IPS DF 6.9 (cell line): ENCODE measurements around the gene OPCML.

Experiments used
- DNase-seq: peaks from one replicate; pipeline ENCODE4 v3.0.0-alpha.2; 2013; ENCODE audit warnings: low read depth, low spot score
- H3K27ac ChIP-seq: one replicate; pipeline ENCODE4 v1.5.1; 2013; ENCODE audit warnings: low read length, control low read depth
- H3K27me3 ChIP-seq: 2 replicates; pipeline ENCODE4 v1.6.1; 2013; ENCODE audit warnings: mild to moderate bottlenecking, low read length; ENCODE audit not compliant: control insufficient read depth, insufficient read depth
- H3K36me3 ChIP-seq: 2 replicates; pipeline ENCODE4 v1.6.1; 2013; ENCODE audit warnings: low read length; ENCODE audit not compliant: control insufficient read depth, insufficient read depth
- H3K4me1 ChIP-seq: 2 replicates; pipeline ENCODE4 v1.6.1; 2013; ENCODE audit warnings: low read length; ENCODE audit not compliant: control insufficient read depth, insufficient read depth
- H3K4me3 ChIP-seq: 2 replicates; pipeline ENCODE4 v1.5.1; 2013; ENCODE audit warnings: mild to moderate bottlenecking, low read length
- H3K9me3 ChIP-seq: 2 replicates; pipeline ENCODE4 v1.6.1; 2013; ENCODE audit warnings: low read length, inconsistent platforms; ENCODE audit not compliant: control insufficient read depth, insufficient read depth
- WGBS: extraction: QIAGEN DNeasy Blood & Tissue Kit; methylation state at CpG from one replicate; pipeline ENCODE4 v1.1.7; 2013; ENCODE audit warnings: mixed read lengths, missing lambda C conversion rate; ENCODE audit not compliant: insufficient read length, insufficient coverage; 5-methylcytosine and 5-hydroxymethylcytosine counted together

OPCML gene

DNA sequence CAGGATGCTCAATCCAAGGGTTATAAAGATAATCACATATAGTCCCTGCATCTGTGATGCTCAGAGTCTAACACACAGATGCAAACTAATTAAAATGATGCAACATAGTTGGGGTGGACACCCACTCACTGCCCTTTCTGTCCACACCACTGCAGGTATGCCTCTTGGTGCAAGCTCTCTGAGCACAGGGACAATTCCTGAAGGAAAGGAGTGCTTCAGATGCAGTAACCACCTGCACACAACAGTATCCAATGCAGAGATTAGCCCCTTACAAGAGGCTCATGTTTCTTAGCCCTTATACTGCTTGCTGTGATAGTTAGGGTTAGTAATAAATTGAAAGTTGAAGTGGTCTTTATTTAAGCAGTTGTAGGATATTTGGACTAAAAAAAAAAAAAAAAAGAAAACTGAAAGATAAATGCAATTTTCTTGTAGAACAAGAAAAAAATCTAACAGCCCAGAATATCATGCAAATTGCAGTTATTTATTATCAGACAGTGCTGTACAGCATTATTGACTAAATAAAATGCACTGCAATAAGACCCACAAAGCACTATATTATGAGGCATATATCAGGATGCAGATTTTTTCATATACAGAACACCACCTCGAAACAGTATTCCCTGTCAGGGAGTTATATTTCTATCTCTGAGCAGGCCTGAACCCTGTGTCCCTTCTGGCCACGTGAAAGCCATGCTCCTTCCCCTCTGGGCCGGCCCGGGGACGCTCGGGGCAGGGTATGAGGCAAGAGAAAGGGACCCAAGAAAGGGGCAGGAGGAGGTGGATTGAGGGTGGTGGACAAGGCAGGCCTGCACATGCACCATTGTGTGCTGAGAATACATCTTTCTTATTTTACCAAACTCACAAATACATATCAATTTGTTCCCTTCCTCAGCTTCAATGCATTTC lies 260.2 kb downstream of the OPCML start:
- Histone ChIP-seq H3K27me3 (no peaks in the 10 kb centered on the region), H3K36me3 (no peaks in the 10 kb centered on the region), H3K4me3 (no peak overlapping the region), H3K9me3 (no peaks in the 10 kb centered on the region), H3K27ac (no peak overlapping the region), H3K4me1 (no peaks in the 10 kb centered on the region)
- WGBS, result no CpG with 5 or more reads among the region's 6 CpGs
- DNase-seq, result no peak

DNA sequence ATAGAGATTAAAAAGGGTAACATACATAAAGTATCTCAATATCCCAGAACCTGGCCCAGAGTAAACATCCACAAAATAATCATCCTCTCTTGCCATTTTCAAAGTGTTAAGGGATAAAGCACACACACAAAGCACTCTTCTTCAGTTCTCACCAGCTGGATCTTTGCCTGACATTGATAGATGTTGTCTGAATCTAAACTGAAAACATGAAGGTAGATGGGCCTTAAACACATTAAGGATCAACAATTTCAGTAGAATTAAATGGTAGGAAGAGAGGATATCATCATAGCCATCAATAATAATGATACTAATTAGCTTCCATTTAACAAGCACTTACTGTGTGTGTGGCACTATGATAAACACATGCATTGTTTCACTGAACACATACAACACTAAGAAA lies 261.1 kb downstream of the OPCML start:
- Histone ChIP-seq H3K4me1 (no peaks in the 10 kb centered on the region), H3K27ac (no peak overlapping the region), H3K9me3 (no peaks in the 10 kb centered on the region), H3K4me3 (no peak overlapping the region), H3K27me3 (no peaks in the 10 kb centered on the region), H3K36me3 (no peaks in the 10 kb centered on the region)
- DNase-seq, result no peak

- no peak for DNase-seq
These were observed 263.0 kb downstream of the OPCML start for GRCh38 chr11:133269267-133269666.

DNA sequence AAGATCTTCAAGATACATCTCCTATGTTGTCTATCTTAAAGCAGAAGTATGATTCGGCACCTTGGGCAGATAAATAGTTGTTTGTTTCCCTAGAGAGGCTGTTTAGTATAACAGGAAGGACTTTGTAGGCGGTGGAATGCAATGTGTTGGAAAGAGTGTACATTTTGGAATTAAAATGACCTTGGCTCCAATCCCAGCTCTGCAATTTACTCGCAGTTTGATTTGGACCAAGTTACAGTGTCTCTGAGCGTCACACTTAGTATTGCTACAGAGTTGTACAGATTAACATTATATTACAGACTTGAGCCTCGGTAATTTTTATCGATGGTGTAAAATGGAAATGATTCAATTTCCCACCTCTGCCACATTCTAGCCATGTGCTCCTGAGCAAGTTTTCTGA lies 265.3 kb downstream of the OPCML start:
- Histone ChIP-seq H3K4me1 (no peaks in the 10 kb centered on the region), H3K4me3 (no peak overlapping the region), H3K27me3 (no peaks in the 10 kb centered on the region), H3K9me3 (no peaks in the 10 kb centered on the region), H3K27ac (no peak overlapping the region), H3K36me3 (no peaks in the 10 kb centered on the region)
- no CpG with 5 or more reads among the region's 6 CpGs for WGBS
- DNase-seq, result no peak

More at GRCh38 chr11:133269267-133269666, 263.0 kb downstream of the OPCML start:
- no CpG with 5 or more reads among the region's 2 CpGs for WGBS
- H3K27ac ChIP-seq, result no peak overlapping the region
- no peaks in the 10 kb centered on the region for H3K36me3 ChIP-seq
- H3K27me3 ChIP-seq, result no peaks in the 10 kb centered on the region
- no peaks in the 10 kb centered on the region for H3K9me3 ChIP-seq
- H3K4me3 ChIP-seq, result no peak overlapping the region
- H3K4me1 ChIP-seq, result no peaks in the 10 kb centered on the region

DNA sequence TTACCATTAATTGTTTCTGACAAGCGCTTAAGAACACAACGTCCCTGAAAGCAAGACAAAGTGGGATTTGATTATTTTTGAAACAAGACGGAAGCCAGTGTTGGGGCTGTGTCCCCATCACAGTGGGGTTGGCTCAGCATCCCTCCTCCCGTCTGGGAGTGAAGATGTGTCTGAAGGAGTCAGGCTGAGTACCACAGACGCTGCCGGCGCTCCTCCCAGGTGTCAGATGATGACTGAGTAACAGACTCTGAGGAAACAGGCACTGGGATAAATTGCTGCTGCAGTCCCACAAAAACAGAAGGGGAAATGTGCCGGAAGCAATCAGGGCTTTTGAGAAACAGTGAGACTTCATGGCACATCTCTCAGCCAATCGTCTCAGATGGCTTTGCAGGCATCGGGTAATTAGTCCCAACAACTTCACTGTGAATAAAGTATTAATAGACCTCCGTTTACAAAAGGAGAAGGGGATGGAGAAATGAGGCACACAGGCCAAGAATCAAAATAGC lies 266.7 kb downstream of the OPCML start:
- no peaks in the 10 kb centered on the region for H3K9me3 ChIP-seq
- no peak for DNase-seq
- no peak overlapping the region for H3K27ac ChIP-seq
- no peaks in the 10 kb centered on the region for H3K27me3 ChIP-seq
- no peaks in the 10 kb centered on the region for H3K36me3 ChIP-seq
- no CpG with 5 or more reads among the region's 11 CpGs for WGBS
- H3K4me3 ChIP-seq, result no peak overlapping the region
- H3K4me1 ChIP-seq, result no peaks in the 10 kb centered on the region

DNA sequence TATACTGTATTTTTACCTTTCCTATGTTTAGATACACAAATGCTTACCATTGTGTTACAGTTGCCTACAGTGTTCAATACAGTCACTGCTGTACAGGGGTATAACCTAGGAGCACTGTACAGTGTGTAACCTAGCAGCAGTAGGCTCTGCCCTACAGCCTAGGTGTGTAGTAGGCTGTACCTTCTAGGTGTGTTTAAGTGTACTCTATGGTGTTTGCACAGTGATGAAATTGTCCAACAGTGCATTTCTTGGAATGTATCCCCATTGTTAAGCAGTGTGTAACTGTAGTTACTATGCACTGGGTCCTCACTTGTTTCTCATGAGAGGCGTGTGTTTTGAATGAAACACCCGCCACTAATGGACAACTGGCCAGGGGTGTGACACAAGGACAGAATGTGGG lies 269.0 kb downstream of the OPCML start:
- no peaks in the 10 kb centered on the region for H3K9me3 ChIP-seq
- DNase-seq, result no peak
- H3K4me1 ChIP-seq, result no peaks in the 10 kb centered on the region
- H3K36me3 ChIP-seq, result no peaks in the 10 kb centered on the region
- WGBS, result no CpG with 5 or more reads among the region's 2 CpGs
- no peaks in the 10 kb centered on the region for H3K27me3 ChIP-seq
- no peak overlapping the region for H3K4me3 ChIP-seq
- H3K27ac ChIP-seq, result no peak overlapping the region

GRCh38 chr11:133258751-133259150 lies 273.6 kb downstream of the OPCML start:
- Histone ChIP-seq H3K27ac (no peak overlapping the region), H3K4me1 (no peaks in the 10 kb centered on the region), H3K36me3 (no peaks in the 10 kb centered on the region), H3K27me3 (no peaks in the 10 kb centered on the region), H3K4me3 (no peak overlapping the region), H3K9me3 (no peaks in the 10 kb centered on the region)
- no peak for DNase-seq
- no CpG with 5 or more reads among the region's 2 CpGs for WGBS

GRCh38 chr11:133254601-133255000 lies 277.7 kb downstream of the OPCML start:
- Histone ChIP-seq H3K4me1 (no peaks in the 10 kb centered on the region), H3K36me3 (no peaks in the 10 kb centered on the region), H3K27ac (no peak overlapping the region), H3K27me3 (no peaks in the 10 kb centered on the region), H3K9me3 (no peaks in the 10 kb centered on the region), H3K4me3 (no peak overlapping the region)
- no CpG with 5 or more reads among the region's 3 CpGs for WGBS
- DNase-seq, result no peak

GRCh38 chr11:133253570-133253969 lies 278.7 kb downstream of the OPCML start:
- WGBS, result no CpG with 5 or more reads among the region's 3 CpGs

GRCh38 chr11:133251841-133252240 lies 280.5 kb downstream of the OPCML start:
- no peak for DNase-seq
- H3K36me3 ChIP-seq, result no peaks in the 10 kb centered on the region
- WGBS, result no CpG with 5 or more reads among the region's 3 CpGs

More at GRCh38 chr11:133253570-133253969, 278.7 kb downstream of the OPCML start:
- no peaks in the 10 kb centered on the region for H3K27me3 ChIP-seq
- DNase-seq, result no peak
- H3K9me3 ChIP-seq, result no peaks in the 10 kb centered on the region
- H3K4me1 ChIP-seq, result no peaks in the 10 kb centered on the region
- no peak overlapping the region for H3K4me3 ChIP-seq
- no peak overlapping the region for H3K27ac ChIP-seq
- H3K36me3 ChIP-seq, result no peaks in the 10 kb centered on the region

GRCh38 chr11:133249530-133249929 lies 282.8 kb downstream of the OPCML start:
- WGBS, result no CpG with 5 or more reads among the region's 6 CpGs
- Histone ChIP-seq H3K9me3 (no peaks in the 10 kb centered on the region), H3K4me1 (no peaks in the 10 kb centered on the region), H3K4me3 (no peak overlapping the region), H3K27me3 (no peaks in the 10 kb centered on the region), H3K36me3 (no peaks in the 10 kb centered on the region), H3K27ac (no peak overlapping the region)
- no peak for DNase-seq

More at GRCh38 chr11:133251841-133252240, 280.5 kb downstream of the OPCML start:
- Histone ChIP-seq H3K27ac (no peak overlapping the region), H3K27me3 (no peaks in the 10 kb centered on the region), H3K4me3 (no peak overlapping the region), H3K4me1 (no peaks in the 10 kb centered on the region), H3K9me3 (no peaks in the 10 kb centered on the region)
